ENCODE data around the gene PSORS1C2.

Gene PSORS1C2

GRCh38 chr6:31103136-31103535, 35.7 kb downstream of the PSORS1C2 start:
- no peak overlapping the region for H3K4me2 ChIP-seq (ENCODE audit: low read depth, low read length, poor library complexity, severe bottlenecking)

GRCh38 chr6:31098449-31098938, 40.4 kb downstream of the PSORS1C2 start:
- Histone ChIP-seq H4K20me1 (ENCODE audit: low read depth, low read length) (no peaks in the 10 kb centered on the region), H3K79me2 (ENCODE audit: insufficient read depth, low read length) (no peaks in the 10 kb centered on the region), H3K4me2 (ENCODE audit: low read depth, low read length, poor library complexity, severe bottlenecking) (no peak overlapping the region), H3K9me2 (replicated peaks; ENCODE audit: insufficient read depth, low read length) (no peaks in the 10 kb centered on the region), H3K9ac (ENCODE audit: low read length) (no peak overlapping the region), H3F3A (ENCODE audit: insufficient read depth) (no peaks in the 10 kb centered on the region), H3K9me3 (ENCODE audit: insufficient read depth, low read length) (no peaks in the 10 kb centered on the region), H2AFZ (ENCODE audit: low read depth, low read length, severe bottlenecking) (no peak overlapping the region), H3K27me3 (ENCODE audit: low read length) (no peaks in the 10 kb centered on the region), H3K27ac (ENCODE audit: low read depth, low read length) (no peak overlapping the region), H3K4me3 (ENCODE audit: insufficient read depth, low read length, poor library complexity, severe bottlenecking) (no peak overlapping the region), H3K36me3 (ENCODE audit: low read length) (no peaks in the 10 kb centered on the region)
- TF ChIP-seq CTCF (IDR thresholded peaks at IDR 0.05; ENCODE audit: insufficient read depth, low read length, poor library complexity, severe bottlenecking): no peak
- no peak for TF ChIP-seq EZH2phosphoT487 (conservative IDR thresholded peaks at IDR 0.05; ENCODE audit: low read length)

More at GRCh38 chr6:31103136-31103535, 35.7 kb downstream of the PSORS1C2 start:
- no peak overlapping the region for H3K4me3 ChIP-seq (ENCODE audit: insufficient read depth, low read length, poor library complexity, severe bottlenecking)
- H3K36me3 ChIP-seq (ENCODE audit: low read length): no peaks in the 10 kb centered on the region
- no peaks in the 10 kb centered on the region for H3K79me2 ChIP-seq (ENCODE audit: insufficient read depth, low read length)
- no peaks in the 10 kb centered on the region for H3K9me3 ChIP-seq (ENCODE audit: insufficient read depth, low read length)
- H3K27ac ChIP-seq (ENCODE audit: low read depth, low read length): no peak overlapping the region
- no peaks in the 10 kb centered on the region for H3K27me3 ChIP-seq (ENCODE audit: low read length)
- TF ChIP-seq CTCF (IDR thresholded peaks at IDR 0.05; ENCODE audit: insufficient read depth, low read length, poor library complexity, severe bottlenecking): no peak
- no peak for TF ChIP-seq EZH2phosphoT487 (conservative IDR thresholded peaks at IDR 0.05; ENCODE audit: low read length)
- H3K9ac ChIP-seq (ENCODE audit: low read length): no peak overlapping the region
- no peaks in the 10 kb centered on the region for H4K20me1 ChIP-seq (ENCODE audit: low read depth, low read length)
- no peak overlapping the region for H2AFZ ChIP-seq (ENCODE audit: low read depth, low read length, severe bottlenecking)
- no peaks in the 10 kb centered on the region for H3K9me2 ChIP-seq (replicated peaks; ENCODE audit: insufficient read depth, low read length)
- H3F3A ChIP-seq (ENCODE audit: insufficient read depth): no peaks in the 10 kb centered on the region

GRCh38 chr6:31096656-31097055, 42.2 kb downstream of the PSORS1C2 start:
- Histone ChIP-seq H2AFZ (ENCODE audit: low read depth, low read length, severe bottlenecking) (no peak overlapping the region), H3K79me2 (ENCODE audit: insufficient read depth, low read length) (no peaks in the 10 kb centered on the region), H3K4me2 (ENCODE audit: low read depth, low read length, poor library complexity, severe bottlenecking) (no peak overlapping the region), H3F3A (ENCODE audit: insufficient read depth) (no peaks in the 10 kb centered on the region), H4K20me1 (ENCODE audit: low read depth, low read length) (0 out of 2 replicates have a peak, but pooled peaks cover 3% of the 10 kb centered on the region), H3K27ac (ENCODE audit: low read depth, low read length) (no peak overlapping the region), H3K36me3 (ENCODE audit: low read length) (no peaks in the 10 kb centered on the region), H3K27me3 (ENCODE audit: low read length) (no peaks in the 10 kb centered on the region), H3K9me2 (replicated peaks; ENCODE audit: insufficient read depth, low read length) (no peaks in the 10 kb centered on the region), H3K4me3 (ENCODE audit: insufficient read depth, low read length, poor library complexity, severe bottlenecking) (no peak overlapping the region), H3K9me3 (ENCODE audit: insufficient read depth, low read length) (no peaks in the 10 kb centered on the region), H3K9ac (ENCODE audit: low read length) (no peak overlapping the region)
- TF ChIP-seq EZH2phosphoT487 (conservative IDR thresholded peaks at IDR 0.05; ENCODE audit: low read length) (no peak), CTCF (IDR thresholded peaks at IDR 0.05; ENCODE audit: insufficient read depth, low read length, poor library complexity, severe bottlenecking) (no peak)

All from SU-DHL-6 (cell line).